K562 (cell line): ENCODE results near the gene RPS8. TPM values are rescaled to one million over a fixed set of nuclear protein-coding genes. Genes with fewer than 3 reads are reported as not detected.
A peak's percentile ranks its signal among the peaks of the same experiment; 100 is the strongest.

Experiments used
- ATF7 ChIP-seq: fragments of 450-650 bp; IDR thresholded peaks from 2 replicates; pipeline ENCODE4 v1.7.1; 2014; ENCODE audit warnings: mild to moderate bottlenecking, moderate library complexity
- CGGBP1 ChIP-seq: fragments of 250-450 bp; sonication (Bioruptor Pico); IDR thresholded peaks from 2 replicates; pipeline ENCODE4 v1.9.0; 2021; ENCODE audit warnings: mild to moderate bottlenecking
- CREBBP ChIP-seq: IDR thresholded peaks from one replicate; pipeline ENCODE4 v1.6.1; 2012; ENCODE audit warnings: low read depth, mild to moderate bottlenecking, control low read depth, inconsistent platforms, low read length
- CTCF ChIP-seq, 3 experiments: IDR thresholded peaks in 2 of 3; conservative IDR thresholded peaks in 1 of 3; 2 replicates each; pipeline ENCODE4 v1.5.1; 2011 to 2012; ENCODE audit warnings: low read length in 3 of 3, mild to moderate bottlenecking in 3 of 3, control low read depth in 2 of 3, improper control_type of control experiment in 1 of 3, inconsistent platforms in 1 of 3, low read depth in 1 of 3, mixed read lengths in 1 of 3, moderate library complexity in 1 of 3; ENCODE audit not compliant: insufficient read depth in 2 of 3
- E2F1 ChIP-seq: sonication (generic); formaldehyde crosslinking; IDR thresholded peaks from 2 replicates; pipeline ENCODE4 v1.8.1; 2023; ENCODE audit warnings: mild to moderate bottlenecking, missing genetic modification reagents, moderate library complexity
- NCOA1 ChIP-seq: fragments of 450-650 bp; IDR thresholded peaks from 2 replicates; pipeline ENCODE4 v1.6.1; 2016; ENCODE audit warnings: low read depth
- PHTF2 ChIP-seq: fragments of 250-450 bp; sonication (Bioruptor Pico); IDR thresholded peaks from 2 replicates; pipeline ENCODE4 v1.5.0; 2021; ENCODE audit warnings: mild to moderate bottlenecking
- POLR2B ChIP-seq: fragments of 450-650 bp; IDR thresholded peaks from 2 replicates; pipeline ENCODE4 v1.6.1; 2018; ENCODE audit warnings: low read depth; ENCODE audit not compliant: partially characterized antibody
- THAP12 ChIP-seq: fragments of 250-450 bp; sonication (Bioruptor Pico); IDR thresholded peaks from 2 replicates; pipeline ENCODE4 v1.9.0; 2021; ENCODE audit warnings: mild to moderate bottlenecking, inconsistent platforms
- ZNF121 ChIP-seq: sonication (generic); formaldehyde crosslinking; conservative IDR thresholded peaks from 2 replicates; pipeline ENCODE4 v1.8.0; 2022; ENCODE audit warnings: missing genetic modification reagents
- ZNF140 ChIP-seq: fragments of 250-450 bp; sonication (Bioruptor Pico); IDR thresholded peaks from 2 replicates; pipeline ENCODE4 v1.8.0; 2021; ENCODE audit warnings: moderate library complexity, mild to moderate bottlenecking, inconsistent platforms
- ZNF717 ChIP-seq: fragments of 250-450 bp; sonication (Bioruptor Pico); IDR thresholded peaks from 2 replicates; pipeline ENCODE4 v1.5.0; 2021
- polyA plus RNA-seq, 8 experiments: library from polyadenylated mRNA; depleted of rRNA in 4 of 8; stranded (reverse) in 5 of 8; unstranded in 3 of 8; fragments of >200 nt; fragmentation: Nextera tagmentation in 2 of 8; fragmentation: Illumina TruSeq in 1 of 8; extraction: Ambion mirVana in 2 of 8; extraction: Trizol in 1 of 8; gene quantifications; 2 replicates each; pipeline versions ENCODE4 v1.2.1 to v1.2.3, GENCODE V29; 2011 to 2014; ENCODE audit warnings: inconsistent platforms in 1 of 8, missing spikeins in 1 of 8
- total RNA-seq, 7 experiments: library from RNA; depleted of rRNA in 6 of 7; stranded (reverse); fragments of >200 nt in 6 of 7; fragmentation: Illumina TruSeq in 2 of 7; extraction: Trizol in 2 of 7; gene quantifications; 2 replicates each; pipeline versions ENCODE4 v1.2.1 to v1.2.3, GENCODE V29; 2011 to 2021; ENCODE audit warnings: low replicate concordance in 1 of 7
- TF ChIP-seq, protein P1 (sequence below), 2 experiments: fragments of 450-650 bp; IDR thresholded peaks; 2 replicates each; pipeline ENCODE4 v1.6.1; 2018; ENCODE audit warnings: mild to moderate bottlenecking in 2 of 2, low read depth in 1 of 2; ENCODE audit not compliant: partially characterized antibody in 2 of 2
- TF ChIP-seq, protein P2 (sequence below): fragments of 250-450 bp; sonication (Bioruptor Pico); IDR thresholded peaks from 2 replicates; pipeline ENCODE4 v1.5.0; 2022; ENCODE audit warnings: mild to moderate bottlenecking

RPS8 gene
- total and polyA plus RNA-seq, 9 of the 15 experiments (the other 6 are each of a cell fraction or from before 2014, with no cell fraction given) = 2,431 to 4,168 (median 3,109) TPM

- peak in 2 of 3 experiments; percentile 15 to 25; a peak in 3 of 6 replicates for TF ChIP-seq CTCF (IDR thresholded peaks at IDR 0.05 in 2 of 3, conservative IDR thresholded peaks at IDR 0.05 in 1 of 3; ENCODE audit: insufficient read depth in 2 of 3, low read depth in 1 of 3, low read length in 3 of 3)
- no peak for TF ChIP-seq ZNF121 (CRISPR knock-in tag)
- peak; percentile 97 for TF ChIP-seq E2F1 (CRISPR knock-in tag)
- TF ChIP-seq CGGBP1 (CRISPR knock-in tag) = 0 out of 2 replicates have a peak, but pooled peaks have one; percentile 59
- TF ChIP-seq NCOA1 = no peak; the same call in 1 of the 2 replicates
- no peak; the same call in none of the 2 replicates for TF ChIP-seq PHTF2 (CRISPR knock-in tag)
- no peak for TF ChIP-seq ZNF717 (CRISPR knock-in tag)
- TF ChIP-seq POLR2B = peak; percentile 97
- TF ChIP-seq ATF7 = peak; percentile 95
- TF ChIP-seq THAP12 (CRISPR knock-in tag) = 0 out of 2 replicates have a peak, but pooled peaks have one; percentile 18
- TF ChIP-seq, protein P1, sequence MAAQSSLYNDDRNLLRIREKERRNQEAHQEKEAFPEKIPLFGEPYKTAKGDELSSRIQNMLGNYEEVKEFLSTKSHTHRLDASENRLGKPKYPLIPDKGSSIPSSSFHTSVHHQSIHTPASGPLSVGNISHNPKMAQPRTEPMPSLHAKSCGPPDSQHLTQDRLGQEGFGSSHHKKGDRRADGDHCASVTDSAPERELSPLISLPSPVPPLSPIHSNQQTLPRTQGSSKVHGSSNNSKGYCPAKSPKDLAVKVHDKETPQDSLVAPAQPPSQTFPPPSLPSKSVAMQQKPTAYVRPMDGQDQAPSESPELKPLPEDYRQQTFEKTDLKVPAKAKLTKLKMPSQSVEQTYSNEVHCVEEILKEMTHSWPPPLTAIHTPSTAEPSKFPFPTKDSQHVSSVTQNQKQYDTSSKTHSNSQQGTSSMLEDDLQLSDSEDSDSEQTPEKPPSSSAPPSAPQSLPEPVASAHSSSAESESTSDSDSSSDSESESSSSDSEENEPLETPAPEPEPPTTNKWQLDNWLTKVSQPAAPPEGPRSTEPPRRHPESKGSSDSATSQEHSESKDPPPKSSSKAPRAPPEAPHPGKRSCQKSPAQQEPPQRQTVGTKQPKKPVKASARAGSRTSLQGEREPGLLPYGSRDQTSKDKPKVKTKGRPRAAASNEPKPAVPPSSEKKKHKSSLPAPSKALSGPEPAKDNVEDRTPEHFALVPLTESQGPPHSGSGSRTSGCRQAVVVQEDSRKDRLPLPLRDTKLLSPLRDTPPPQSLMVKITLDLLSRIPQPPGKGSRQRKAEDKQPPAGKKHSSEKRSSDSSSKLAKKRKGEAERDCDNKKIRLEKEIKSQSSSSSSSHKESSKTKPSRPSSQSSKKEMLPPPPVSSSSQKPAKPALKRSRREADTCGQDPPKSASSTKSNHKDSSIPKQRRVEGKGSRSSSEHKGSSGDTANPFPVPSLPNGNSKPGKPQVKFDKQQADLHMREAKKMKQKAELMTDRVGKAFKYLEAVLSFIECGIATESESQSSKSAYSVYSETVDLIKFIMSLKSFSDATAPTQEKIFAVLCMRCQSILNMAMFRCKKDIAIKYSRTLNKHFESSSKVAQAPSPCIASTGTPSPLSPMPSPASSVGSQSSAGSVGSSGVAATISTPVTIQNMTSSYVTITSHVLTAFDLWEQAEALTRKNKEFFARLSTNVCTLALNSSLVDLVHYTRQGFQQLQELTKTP (IDR thresholded peaks at IDR 0.05; ENCODE audit: low read depth in 1 of 2, partially characterized antibody in 2 of 2) = peak; percentile 12 to 68
- TF ChIP-seq CREBBP = no peak
- TF ChIP-seq, protein P2, sequence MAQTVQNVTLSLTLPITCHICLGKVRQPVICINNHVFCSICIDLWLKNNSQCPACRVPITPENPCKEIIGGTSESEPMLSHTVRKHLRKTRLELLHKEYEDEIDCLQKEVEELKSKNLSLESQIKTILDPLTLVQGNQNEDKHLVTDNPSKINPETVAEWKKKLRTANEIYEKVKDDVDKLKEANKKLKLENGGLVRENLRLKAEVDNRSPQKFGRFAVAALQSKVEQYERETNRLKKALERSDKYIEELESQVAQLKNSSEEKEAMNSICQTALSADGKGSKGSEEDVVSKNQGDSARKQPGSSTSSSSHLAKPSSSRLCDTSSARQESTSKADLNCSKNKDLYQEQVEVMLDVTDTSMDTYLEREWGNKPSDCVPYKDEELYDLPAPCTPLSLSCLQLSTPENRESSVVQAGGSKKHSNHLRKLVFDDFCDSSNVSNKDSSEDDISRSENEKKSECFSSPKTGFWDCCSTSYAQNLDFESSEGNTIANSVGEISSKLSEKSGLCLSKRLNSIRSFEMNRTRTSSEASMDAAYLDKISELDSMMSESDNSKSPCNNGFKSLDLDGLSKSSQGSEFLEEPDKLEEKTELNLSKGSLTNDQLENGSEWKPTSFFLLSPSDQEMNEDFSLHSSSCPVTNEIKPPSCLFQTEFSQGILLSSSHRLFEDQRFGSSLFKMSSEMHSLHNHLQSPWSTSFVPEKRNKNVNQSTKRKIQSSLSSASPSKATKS = no peak
- no peak for TF ChIP-seq ZNF140 (CRISPR knock-in tag)
These were observed 35.8 kb upstream of the RPS8 start, which contains the start of gene KIF2C (continued) for GRCh38 chr1:44739307-44740178.
